Left ventricle myocardium superior (tissue), 1 donor: ENCODE results near the gene DNAJC4. TPM values are rescaled to one million over a fixed set of nuclear protein-coding genes. Genes with fewer than 3 reads are reported as not detected.
A peak's percentile ranks its signal among the peaks of the same experiment; 100 is the strongest.
"Not testable (repeated sequence)": the region's sequence is repeated elsewhere in the genome, so short reads cannot be mapped to it uniquely, and the experiment has no call there.

Experiments
- ATAC-seq: fragments of 200-7000 bp; cut with Tn5 transposase; one replicate; pipeline ENCODE4 v1.9.1; 2020; ENCODE audit warnings: mild to moderate bottlenecking, moderate library complexity
- DNase-seq: peaks from one replicate; pipeline ENCODE4 v3.0.0-alpha.2; 2020
- intact Hi-C: fragments of 100-400 bp; cut with micrococcal nuclease; formaldehyde crosslinking; loops from one replicate; pipeline ENCODE4 v1.11.0; 2022
- total RNA-seq: library from RNA; stranded (reverse); fragmentation: NEBNext Ultra II Directional; extraction: Animal tissue kit (Norgen Biotek cat#: 25700); gene quantifications from one replicate; pipeline ENCODE4 v1.2.1, GENCODE V29; 2021
- donor health status: DM: no; HTN: yes; CAD: no; lungs with severe emphysema.

The DNAJC4 gene
- total RNA-seq, 1 donor from 2014 or later: 59.1 TPM

DNA sequence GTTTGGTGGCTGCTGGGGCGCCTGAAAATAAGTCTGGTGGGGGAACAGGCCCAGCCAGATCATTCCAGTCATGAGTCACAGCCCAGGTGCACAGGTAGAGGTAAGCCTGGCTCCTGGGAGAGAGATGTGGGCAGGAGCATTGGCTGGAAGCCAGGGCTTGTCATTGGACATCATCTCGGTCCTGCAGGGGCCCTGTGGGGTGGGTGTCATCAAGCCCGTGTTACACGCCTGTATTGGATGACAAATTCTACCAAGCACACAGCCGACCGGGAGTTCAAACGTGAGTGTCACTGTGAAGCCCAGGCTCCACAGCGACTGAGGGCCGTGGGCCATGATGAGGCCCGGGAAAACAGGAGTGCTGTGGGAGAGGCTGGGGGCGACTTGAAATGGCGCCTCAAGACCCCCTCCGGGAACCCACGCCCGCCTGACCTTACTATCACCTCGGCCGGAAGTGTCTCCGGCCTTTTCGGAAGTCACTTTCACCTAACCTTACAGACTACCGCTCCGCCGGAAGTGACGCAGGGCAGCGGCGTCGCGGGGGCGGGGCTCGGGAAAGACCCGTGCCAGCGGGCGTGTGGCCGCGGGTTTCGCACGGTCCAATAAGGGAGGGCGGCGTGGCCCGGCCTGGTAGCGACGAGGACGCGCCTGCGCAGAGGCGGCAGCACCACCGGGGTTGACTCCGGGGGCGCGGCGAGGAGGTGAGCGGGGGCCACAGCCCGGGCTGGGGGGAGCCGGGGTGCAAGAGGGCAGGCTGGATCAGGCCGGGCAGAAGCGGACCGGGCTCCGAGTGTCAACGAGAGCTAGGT, 10.3 kb downstream of the DNAJC4 start, which contains the start of gene FKBP2:
TSS of gene FKBP2 (plus strand) at position 661 of the 806 bp plus-strand sequence. CDS start 1,293 bp downstream, outside the sequence.
- intact Hi-C loops: no loop called here
- DNase-seq (peak; percentile 99), ATAC-seq (peak; percentile 76)

DNA sequence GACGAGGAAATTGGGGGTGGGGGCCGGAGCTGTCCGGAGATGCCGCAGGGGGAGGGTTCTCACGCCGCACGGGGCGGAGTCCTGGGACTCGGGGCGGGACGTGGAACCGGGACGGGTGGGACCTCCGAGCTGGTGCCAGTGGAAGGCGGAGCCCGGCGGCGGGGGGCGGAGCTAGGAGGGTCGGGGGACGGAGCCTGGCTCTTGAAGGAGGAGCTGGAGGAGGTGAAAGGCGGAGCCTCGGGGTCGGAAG, 10.8 kb downstream of the DNAJC4 start:
- ATAC-seq (peak; percentile 85), DNase-seq (peak; percentile 100)
- intact Hi-C loops: no loop called here

DNA sequence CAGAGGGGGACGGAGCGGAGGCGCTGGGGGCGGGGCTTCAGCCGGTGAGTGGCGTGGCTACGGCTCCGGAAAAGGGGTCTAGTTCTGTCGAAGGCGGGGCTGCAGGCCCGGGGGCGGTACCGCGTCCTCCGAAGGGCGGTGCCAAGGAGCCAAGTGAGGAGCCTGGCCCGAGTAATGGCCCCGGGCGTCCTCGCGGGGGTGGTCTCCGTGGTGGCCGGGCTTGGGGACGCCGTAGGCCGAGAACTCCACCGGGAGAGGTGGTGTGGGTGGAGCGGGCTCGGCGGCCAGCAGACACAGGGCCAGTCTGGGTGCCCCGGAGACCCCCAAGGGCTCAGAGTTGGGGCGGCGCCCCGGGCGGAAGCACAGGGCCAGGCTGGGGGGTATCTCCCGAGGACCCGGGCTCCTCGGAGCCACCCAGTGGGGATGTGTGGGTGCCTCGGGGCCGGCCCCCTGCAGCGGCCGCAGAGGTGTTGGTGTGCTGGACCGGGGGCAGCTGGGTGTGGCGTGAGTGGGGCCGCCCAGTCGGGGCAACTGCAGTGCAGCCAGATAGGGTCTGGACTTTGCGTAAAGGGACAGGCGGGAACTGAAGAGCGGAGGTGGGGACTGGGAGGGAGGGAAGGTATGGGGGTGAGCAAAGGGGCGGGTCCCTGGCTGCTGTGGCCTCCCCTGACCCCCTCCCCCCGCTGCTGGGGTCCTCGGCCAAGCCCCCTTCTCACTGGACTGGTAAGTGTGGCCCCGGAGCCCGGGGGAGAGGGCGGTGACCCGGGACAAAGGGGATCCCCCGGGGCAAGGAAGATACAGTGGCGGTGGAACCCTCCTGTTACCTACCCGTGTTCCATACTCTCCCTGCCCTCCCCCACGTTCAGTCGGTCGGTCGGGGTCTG, 11.4 kb downstream of the DNAJC4 start:
- DNase-seq: peak; percentile 68
- intact Hi-C loops: no loop called here
- peak; percentile 12 for ATAC-seq

DNA sequence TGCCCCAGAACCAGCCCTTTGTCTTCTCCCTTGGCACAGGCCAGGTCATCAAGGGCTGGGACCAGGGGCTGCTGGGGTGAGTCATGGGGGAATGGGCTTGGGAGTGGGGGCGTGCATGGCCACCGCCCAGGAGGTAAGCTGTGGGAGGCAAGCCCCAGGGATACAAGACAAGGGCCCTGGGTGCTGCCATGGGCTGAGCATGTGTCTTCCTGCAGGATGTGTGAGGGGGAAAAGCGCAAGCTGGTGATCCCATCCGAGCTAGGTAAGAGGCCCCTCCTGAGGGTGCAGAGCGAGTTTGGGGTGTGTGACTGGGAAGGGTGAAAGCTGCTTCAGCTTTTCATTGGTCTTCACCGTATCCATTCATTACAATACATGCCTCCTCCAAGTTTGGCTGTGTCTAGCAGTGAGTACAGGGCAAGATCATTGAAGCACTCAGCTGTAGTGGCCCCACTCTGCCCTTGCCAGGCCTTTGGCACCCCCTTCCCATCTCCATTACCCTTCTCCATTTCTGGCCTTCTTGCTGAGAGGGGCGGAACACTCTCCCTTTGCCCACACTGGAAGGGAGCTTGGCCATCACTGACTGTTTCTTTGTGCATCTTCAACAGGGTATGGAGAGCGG, 13.0 kb downstream of the DNAJC4 start:
- ATAC-seq (no peak), DNase-seq (no peak)
- intact Hi-C loops: no loop called here

DNA sequence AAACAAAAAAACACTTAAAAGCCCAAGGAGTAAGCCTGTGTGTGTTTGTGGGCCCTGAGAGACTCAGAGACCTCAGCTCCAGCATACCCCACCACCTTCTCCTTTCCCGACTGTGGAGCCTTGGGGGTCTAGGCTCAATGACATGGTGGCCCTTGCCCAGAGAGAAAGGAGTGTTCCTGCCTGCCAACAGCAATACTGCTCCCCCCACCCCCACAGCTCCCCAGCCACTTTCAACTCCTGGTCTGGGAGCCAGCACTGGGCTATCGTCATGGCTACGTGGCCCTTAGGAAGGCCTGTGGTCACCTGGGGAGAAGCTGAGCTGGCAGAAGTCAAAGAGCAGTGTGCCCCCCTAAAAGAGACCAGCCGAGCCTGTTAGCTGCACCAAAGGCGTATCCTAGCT, 13.8 kb downstream of the DNAJC4 start:
- no peak for ATAC-seq

DNA sequence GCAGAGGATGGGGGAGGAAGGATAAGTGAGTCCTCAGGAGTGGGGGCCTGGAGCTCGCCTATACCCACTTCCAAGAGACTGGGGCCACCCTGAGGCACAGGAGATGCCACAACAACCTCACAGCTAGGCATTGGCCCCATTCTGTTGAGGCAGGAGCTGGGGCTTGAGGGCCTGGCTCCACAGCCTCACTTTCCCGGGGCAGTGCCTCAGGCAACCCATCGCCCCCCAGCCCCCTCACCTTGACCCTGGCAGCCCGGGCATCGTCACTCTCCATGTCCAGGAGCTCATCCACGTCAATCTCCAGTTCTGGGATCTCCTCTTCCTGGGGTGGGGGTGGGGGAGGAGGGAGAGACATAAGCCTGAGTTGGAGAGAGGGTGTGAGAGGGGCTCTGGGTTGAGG, 14.6 kb downstream of the DNAJC4 start:
- ATAC-seq (no peak), DNase-seq (no peak)
- intact Hi-C loops: no loop called here

More for the DNA sequence above, 13.8 kb downstream of the DNAJC4 start:
- intact Hi-C loops: no loop called here
- no peak for DNase-seq

DNA sequence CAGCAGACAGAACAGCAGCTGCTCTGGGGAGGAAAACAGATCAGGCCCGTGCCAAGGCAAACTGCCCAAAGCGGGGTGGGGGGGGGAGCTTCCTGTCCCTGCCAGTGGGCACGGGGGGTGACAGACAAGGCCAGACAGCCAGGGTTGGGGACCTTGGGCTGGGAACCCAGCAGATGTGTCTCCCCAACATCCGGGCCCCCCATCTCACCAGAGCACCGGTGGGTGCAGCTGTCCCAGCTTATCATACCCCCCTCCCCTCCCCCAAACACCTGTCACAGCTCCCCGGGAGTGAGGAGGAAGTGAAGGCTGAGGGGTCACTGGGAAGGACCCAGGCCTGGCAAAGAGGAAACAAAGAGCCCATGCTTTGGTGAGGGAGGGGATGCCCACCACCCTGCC, 15.1 kb downstream of the DNAJC4 start:
- DNase-seq: peak; percentile 69
- intact Hi-C loops: no loop called here
- ATAC-seq: no peak

DNA sequence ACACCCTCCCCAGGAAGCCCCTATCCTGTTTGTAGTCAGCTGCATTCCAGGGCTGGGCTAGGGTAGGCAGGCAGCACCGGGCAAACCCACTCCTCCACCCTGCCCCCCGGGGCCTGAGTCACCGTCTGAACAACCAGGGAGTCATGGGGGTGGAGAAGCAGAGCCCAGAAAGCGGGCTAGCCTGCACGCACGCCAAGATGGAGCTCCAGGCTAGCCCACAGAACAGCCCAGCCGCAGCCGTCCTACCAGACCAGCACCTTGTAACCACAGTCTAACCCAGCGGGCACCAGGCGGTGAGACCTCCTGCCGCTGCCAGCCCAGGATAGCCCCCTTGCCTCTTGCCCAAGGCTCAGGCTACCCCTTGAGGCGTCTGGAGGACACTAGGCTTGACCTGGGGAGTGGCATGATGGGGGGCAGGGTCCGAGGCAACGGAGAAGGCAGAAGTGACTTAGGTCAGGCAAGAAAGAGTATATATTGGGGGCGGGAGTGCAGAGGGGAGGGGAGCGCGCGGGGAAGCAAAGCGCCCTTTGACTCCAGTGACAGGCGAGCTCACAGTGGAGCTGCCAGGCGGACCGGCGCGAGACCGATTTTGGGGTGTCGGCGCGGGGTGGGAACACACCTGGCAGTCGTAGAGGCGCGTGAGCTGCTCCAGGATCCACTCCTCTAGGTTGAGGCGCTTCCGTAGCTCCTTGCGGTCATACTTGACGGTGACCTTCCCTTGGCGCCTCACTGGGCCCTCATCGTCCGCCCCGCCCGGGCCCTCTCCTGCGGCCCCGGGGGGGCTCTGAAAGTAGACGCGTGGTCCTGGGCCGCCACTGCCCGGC, 15.7 kb downstream of the DNAJC4 start:
- peak; percentile 80 for DNase-seq
- intact Hi-C loops: no loop called here
- ATAC-seq: no peak

DNA sequence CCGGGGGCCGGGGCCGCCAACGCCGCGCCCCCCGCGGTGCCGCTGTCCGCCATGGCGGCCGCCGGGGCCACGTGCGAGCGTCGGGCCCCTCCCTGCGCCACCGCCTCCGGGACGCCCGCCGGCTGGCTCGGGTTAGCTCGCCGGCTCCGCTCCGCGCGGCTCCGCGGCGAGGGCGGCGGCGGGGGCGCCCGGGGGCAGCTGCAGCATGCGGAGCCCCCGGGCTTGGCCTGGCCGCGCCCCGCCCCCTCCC, 16.2 kb downstream of the DNAJC4 start:
- peak; percentile 49 for DNase-seq
- ATAC-seq, intact Hi-C loops: not testable (repeated sequence)

DNA sequence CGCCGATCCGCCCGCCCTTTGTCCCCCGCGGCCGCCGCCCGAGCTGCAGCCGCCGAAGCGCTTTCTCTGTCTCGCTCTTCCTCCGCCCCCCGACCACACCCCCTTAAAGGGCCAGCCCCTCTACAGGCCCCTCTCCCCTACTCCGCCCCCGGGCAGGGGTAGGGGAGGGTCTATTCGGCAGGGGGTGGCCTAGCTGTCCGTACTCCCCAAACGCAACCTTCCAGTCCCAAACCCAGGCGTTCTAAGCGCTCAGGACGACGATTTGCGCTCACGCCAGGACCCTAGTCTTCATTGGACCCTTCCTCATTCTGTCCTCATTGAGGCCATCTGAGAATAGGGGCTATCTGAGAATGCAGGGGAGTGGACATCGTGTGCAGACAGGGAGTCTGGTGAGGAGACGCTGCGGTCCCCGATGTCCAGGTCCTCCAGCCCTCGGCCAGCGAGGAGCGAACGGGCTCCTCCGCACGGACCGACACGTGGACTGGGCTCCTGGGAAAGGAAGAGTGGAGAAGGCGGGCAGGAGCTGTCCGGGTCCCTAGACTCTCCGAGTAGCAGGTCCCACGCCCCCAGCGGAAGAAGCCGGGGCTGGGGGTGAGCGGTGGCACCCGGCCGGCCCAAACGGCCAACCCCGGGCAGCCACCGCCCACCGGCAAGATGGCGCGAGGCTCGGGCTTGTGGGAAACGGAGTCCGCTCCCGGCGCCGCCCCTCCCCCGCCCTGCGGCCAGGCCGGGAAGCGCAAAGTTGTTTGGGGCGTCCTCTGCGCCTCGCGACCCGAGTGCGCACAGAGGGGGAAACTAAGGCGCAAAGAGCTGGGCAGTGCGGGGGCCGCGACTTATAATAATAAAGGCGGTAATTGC, 16.8 kb downstream of the DNAJC4 start, which contains the start of gene PPP1R14B:
TSS of gene PPP1R14B (minus strand) at position 73 of the 858 bp plus-strand sequence. CDS start 270 bp downstream, outside the sequence.
- intact Hi-C loops: no loop called here
- ATAC-seq: peak; percentile 76
- peak; percentile 96 for DNase-seq

DNA sequence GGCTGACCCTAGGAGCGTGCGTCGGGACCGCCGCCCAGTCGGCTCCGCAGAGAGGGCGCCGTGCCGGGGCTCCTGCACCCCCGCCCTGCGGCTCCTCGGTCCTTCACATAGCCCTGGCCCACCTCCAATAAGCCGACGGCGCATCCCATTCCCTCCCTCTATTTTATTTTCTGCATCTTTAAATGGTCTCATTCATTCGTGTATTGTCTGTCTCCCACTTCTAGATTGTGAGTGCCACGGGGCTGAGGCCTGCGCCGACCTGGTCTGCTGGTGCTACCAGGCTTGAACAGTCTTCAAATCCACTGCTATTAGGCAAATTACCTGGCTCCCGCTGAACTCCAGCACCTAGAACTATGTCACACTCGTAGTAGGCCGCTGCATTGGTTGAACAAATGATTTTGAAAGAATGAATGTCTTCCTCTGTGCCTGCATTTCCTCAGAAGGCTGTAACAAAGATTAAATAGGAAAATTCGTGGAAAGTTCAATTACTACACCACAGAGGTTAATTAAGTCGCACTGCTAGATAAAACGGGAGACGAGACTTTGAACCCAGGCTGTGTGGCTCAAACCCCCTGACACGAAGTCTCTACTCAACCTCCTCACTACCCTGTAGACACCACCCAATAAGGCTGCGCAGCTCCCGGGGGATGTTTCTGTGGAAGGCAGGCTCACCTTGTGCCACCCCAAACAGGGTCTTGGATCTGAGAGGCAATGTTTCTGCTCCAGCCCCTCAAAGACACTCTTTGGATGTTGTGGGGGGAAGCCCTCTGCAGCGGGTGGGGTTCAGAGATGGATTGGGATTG, 17.6 kb downstream of the DNAJC4 start:
- ATAC-seq (peak; percentile 3), DNase-seq (no peak)
- intact Hi-C loops: no loop called here

DNA sequence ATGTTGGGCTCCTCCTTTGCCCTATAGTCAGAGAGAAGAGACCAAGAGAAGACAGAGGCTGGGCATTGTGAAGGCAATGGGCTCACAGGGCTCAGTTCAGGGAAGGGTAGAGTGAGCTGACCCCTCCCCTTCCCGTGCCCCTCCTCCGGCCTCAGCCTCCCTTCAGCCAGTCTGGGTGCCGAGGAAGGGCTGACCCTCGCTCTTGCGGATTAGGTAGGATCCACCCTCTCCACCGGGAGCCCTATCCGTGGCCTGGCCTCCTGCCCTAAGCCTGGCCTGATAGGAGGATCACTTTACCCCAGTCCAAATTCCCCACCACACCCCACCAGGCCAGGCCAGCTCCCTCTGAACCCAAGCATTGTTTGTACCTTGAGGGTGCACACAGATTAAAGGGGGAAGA, 18.2 kb downstream of the DNAJC4 start:
- DNase-seq (no peak), ATAC-seq (no peak)
- intact Hi-C loops: no loop called here

DNA sequence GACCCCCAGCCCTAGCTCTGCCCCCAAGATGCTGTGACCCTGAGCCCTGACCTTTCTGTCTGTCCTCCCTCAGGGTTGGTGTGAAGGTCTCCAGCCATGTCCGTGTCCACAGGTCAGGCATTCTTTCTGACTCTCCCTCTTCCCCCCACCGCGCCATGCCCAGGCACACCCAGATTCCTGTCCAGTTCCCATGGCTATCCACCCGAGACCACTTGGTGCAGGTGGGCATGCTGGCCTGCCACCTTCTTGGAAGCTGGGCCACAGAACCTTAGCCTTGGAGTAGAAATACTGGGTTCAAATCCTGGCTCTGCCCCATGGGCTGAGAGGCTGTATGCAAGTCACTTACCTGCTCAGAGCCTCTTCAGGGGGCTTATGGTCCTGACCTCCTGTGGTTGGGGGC, 18.7 kb downstream of the DNAJC4 start:
- DNase-seq: no peak
- ATAC-seq: no peak
- intact Hi-C loops: no loop called here

DNA sequence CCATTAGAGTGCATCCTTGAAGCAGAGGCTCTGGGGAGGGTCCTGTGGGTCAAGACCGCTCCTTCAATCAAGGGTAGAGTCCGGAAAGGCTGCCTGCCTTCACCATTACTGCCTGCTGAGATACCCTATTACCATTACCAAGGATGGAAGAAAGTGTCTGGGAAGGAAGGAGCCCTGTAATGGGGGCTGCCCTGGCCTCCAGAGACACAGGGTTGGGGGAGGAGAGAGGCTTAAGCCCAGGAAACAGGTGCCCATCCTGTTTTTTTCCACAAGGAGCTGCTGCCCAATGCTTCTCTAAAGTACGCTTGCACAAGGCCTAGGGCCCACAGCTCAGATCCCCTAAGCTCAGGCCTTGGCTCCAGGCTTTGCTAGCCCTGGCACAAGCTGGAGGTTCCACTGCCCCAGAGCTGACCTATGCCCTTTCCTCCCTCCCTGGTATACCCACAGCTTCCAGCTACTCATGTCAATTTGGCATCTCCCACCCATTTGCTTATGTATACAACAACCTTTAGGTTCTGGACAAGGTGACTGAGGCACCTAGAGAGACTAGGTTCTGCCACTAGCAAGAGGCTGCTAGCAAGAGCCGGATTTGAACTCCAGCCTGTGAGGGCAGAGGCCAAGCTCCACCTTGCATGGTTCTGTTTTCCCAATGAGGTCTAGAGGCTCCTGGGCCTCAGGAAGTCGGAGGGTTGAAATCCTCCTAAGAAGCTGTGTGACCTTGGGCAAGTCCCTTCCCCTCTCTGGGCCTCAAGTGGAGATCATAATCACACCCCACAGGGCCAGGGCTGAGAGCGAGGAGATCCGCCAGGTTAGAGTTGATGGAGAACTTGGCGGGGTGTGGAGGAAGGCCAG, 19.4 kb downstream of the DNAJC4 start:
- DNase-seq (no peak), ATAC-seq (no peak)
- intact Hi-C loops: no loop called here

DNA sequence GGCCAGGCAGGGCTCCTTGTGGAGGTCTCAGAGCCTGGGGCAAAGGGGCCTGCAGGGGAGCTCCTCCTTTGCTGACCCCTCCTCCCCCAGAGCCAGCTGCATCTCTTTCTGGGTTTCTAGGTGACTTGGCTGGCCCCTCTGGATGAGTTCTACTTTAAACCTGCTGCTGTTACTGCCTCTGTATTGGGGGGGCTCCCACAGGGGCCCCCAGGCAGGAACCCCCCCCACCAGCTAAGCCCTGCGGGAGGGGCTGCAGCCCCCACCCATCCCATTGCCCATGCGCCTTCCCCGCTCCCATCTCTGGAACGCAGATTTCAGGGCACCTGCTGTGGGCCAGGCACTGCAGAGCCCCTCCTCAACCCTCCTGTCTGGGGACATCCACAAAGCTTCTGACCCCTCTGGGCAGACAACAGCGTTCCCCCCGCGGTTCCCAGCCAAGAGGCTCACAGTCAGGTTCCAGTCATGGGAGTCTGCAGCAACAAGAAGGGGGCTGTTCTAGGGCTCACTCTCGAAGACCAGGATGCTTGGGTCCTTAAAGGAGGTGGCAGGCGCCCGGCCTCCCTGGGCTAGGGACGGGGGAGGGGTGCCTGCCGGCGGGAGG, 20.2 kb downstream of the DNAJC4 start:
- intact Hi-C loops: no loop called here
- ATAC-seq (no peak), DNase-seq (no peak)

DNA sequence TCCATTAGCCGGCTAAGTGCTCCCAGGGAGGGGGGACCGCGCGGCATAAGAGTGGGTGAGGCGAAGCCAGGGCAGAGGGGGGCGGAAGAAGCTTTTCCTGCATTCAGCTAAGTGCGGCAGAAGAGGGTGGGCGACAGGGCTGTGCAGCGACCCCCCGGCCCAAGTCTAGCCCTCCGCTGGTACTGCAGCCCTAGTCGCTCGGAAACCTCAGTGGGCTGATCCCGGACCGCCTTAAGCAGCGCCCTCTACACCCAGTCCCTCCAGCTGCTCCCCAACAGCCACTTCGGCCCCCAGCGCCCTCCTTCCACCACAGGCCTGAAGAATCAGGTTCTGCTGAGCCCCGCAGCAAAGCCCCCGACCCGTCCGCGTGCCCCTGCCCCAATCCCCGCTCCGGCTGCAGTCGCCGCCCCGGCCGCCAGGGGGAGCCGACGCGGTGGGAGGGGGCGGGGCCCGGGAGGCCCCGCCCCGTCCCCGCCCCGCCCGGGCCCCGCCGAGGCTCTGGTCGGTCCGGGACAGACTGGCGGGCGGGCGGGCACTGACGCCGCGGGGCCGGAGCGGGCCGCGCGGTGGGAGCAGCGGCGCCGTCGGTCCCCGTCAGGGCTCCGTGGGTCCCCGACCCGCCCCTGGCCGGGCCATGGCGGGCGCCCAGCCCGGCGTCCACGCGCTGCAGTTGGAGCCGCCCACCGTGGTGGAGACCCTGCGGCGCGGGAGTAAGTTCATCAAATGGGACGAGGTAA, 20.8 kb downstream of the DNAJC4 start, which contains the start of gene PLCB3:
TSS of gene PLCB3 (plus strand) at position 515 of the 737 bp plus-strand sequence. CDS start at position 635, 120 bp downstream.
- ATAC-seq: peak; percentile 60
- intact Hi-C loops: no loop called here
- DNase-seq: peak; percentile 79
